GM20000 (cell line): Measurements from ENCODE around the gene ENPP3.
"Not testable (repeated sequence)": the region's sequence is repeated elsewhere in the genome, so short reads cannot be mapped to it uniquely, and the experiment has no call there.

Experiments
- DNase-seq: peaks from one replicate; pipeline ENCODE4 v3.0.0; 2012; ENCODE audit warnings: low spot score
- CTCF ChIP-seq: IDR thresholded peaks from 2 replicates; pipeline ENCODE4 v1.5.1; 2012; ENCODE audit warnings: mild to moderate bottlenecking, control low read depth; ENCODE audit errors: extremely low read depth, missing control alignments

Gene ENPP3

GRCh38 chr6:131747821-131748353, 110.8 kb downstream of the ENPP3 start:
- DNase-seq = no peak
- no peak for TF ChIP-seq CTCF

GRCh38 chr6:131749023-131749422, 111.9 kb downstream of the ENPP3 start:
- TF ChIP-seq CTCF = no peak
- no peak for DNase-seq

- DNase-seq = not testable (repeated sequence)
These were observed 114.1 kb downstream of the ENPP3 start for GRCh38 chr6:131751012-131751715.

GRCh38 chr6:131754088-131754487, 117.0 kb downstream of the ENPP3 start:
- TF ChIP-seq CTCF = no peak
- DNase-seq = no peak

GRCh38 chr6:131754715-131755567, 117.8 kb downstream of the ENPP3 start:
- TF ChIP-seq CTCF = no peak
- no peak for DNase-seq

GRCh38 chr6:131755597-131755996, 118.5 kb downstream of the ENPP3 start:
- DNase-seq = no peak

GRCh38 chr6:131756039-131756438, 118.9 kb downstream of the ENPP3 start:
- DNase-seq = no peak

More at GRCh38 chr6:131755597-131755996, 118.5 kb downstream of the ENPP3 start:
- TF ChIP-seq CTCF = no peak

More at GRCh38 chr6:131756039-131756438, 118.9 kb downstream of the ENPP3 start:
- no peak for TF ChIP-seq CTCF
